Activated CD4-positive, alpha-beta T cell treated with anti-CD3 and anti-CD28 coated beads, Interleukin-10, Interleukin-2, amounts not matched to agents 100 ng/mL and 50 ng/mL, durations not matched to agents 16 hours and 8 hours (primary cell): ENCODE measurements around the gene CDKN1C.
"Not testable (repeated sequence)": the region's sequence is repeated elsewhere in the genome, so short reads cannot be mapped to it uniquely, and the experiment has no call there.

ENCODE experiments used
- DNase-seq: peaks from one replicate; pipeline ENCODE4 v3.0.0-alpha.2; 2020

CDKN1C gene

GRCh38 chr11:2922655-2923054 lies 37.1 kb upstream of the CDKN1C start:
- DNase-seq = no peak

GRCh38 chr11:2921742-2922493 lies 36.3 kb upstream of the CDKN1C start:
- no peak for DNase-seq

GRCh38 chr11:2921261-2921660 lies 35.7 kb upstream of the CDKN1C start:
- no peak for DNase-seq

GRCh38 chr11:2920343-2920742 lies 34.8 kb upstream of the CDKN1C start:
- no peak for DNase-seq

GRCh38 chr11:2919837-2920236 lies 34.3 kb upstream of the CDKN1C start:
- DNase-seq = no peak

- no peak for DNase-seq
Measured at GRCh38 chr11:2919188-2919587, 33.6 kb upstream of the CDKN1C start.

GRCh38 chr11:2917842-2918490 lies 32.4 kb upstream of the CDKN1C start:
- DNase-seq = no peak

GRCh38 chr11:2916892-2917645 lies 31.5 kb upstream of the CDKN1C start:
- DNase-seq = no peak

GRCh38 chr11:2916114-2916891 lies 30.7 kb upstream of the CDKN1C start:
- DNase-seq = no peak

GRCh38 chr11:2915473-2915872 lies 29.9 kb upstream of the CDKN1C start:
- no peak for DNase-seq

GRCh38 chr11:2914455-2915195 lies 29.1 kb upstream of the CDKN1C start:
- DNase-seq = no peak

GRCh38 chr11:2913776-2914175 lies 28.2 kb upstream of the CDKN1C start:
- DNase-seq = no peak

- no peak for DNase-seq
Measured at GRCh38 chr11:2913019-2913431, 27.4 kb upstream of the CDKN1C start.

- DNase-seq = no peak
Measured at GRCh38 chr11:2912498-2912897, 26.9 kb upstream of the CDKN1C start.

GRCh38 chr11:2911785-2912391 lies 26.3 kb upstream of the CDKN1C start:
- no peak for DNase-seq

- no peak for DNase-seq
Measured at GRCh38 chr11:2911088-2911784, 25.7 kb upstream of the CDKN1C start.

- DNase-seq = no peak
Measured at GRCh38 chr11:2910401-2910955, 24.9 kb upstream of the CDKN1C start.

GRCh38 chr11:2909133-2909902 lies 23.7 kb upstream of the CDKN1C start:
- no peak for DNase-seq

GRCh38 chr11:2908130-2908529 lies 22.6 kb upstream of the CDKN1C start:
- no peak for DNase-seq

GRCh38 chr11:2905299-2905698 lies 19.7 kb upstream of the CDKN1C start:
- DNase-seq = not testable (repeated sequence)
